Astrocyte of the hippocampus (primary cell): ENCODE measurements around the gene POLR3C.
"Not testable (repeated sequence)": the region's sequence is repeated elsewhere in the genome, so short reads cannot be mapped to it uniquely, and the experiment has no call there.

Source experiments
- DNase-seq: peaks from one replicate; pipeline ENCODE4 v3.0.0; 2011; ENCODE audit warnings: low read depth, low spot score

The POLR3C gene

DNA sequence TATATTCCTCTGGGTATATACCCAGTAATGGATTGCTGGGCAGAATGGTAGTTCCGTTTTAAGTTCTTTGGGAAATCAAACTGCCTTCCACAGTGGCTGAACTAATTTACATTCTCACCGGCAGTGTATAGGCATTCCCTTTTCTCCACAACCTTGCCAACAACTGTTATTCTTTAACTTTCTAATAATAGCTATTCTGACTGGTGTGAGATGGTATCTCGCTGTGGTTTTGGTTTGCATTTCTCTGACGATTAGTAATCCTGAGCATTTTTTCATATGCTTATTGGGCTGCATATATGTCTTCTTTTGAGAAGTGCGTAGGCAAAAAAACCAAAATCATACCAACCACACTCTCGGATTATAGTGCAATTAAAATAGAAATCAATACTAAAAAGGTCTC, 5.9 kb upstream of the POLR3C start:
- DNase-seq: peak; percentile 63

DNA sequence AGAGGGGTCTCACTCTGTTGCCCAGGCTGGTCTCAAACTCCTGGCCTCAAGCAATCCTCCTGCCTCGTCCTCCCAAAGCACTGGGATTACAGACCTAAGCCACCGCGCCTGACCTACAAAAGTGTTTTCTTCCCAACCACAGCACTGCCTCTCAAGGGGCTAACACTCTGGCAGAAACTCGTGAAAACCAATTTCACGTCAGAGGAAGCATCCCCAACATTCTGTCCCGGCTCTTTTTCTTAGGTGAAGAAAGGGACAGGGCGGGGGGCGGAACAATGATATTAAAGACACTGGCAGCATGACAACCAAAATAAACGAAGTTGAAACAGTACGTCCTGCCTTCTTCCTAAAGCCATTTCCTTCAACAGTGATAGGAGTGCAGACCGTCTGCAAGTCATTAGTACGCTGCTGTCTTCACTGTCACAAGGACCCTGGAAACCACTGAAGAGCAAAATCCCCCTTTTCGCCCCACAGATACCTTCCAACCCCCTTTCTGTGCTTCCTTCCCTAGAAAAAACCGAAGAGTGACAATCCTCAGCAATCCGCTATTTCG, 1.1 kb upstream of the POLR3C start:
- not testable (repeated sequence) for DNase-seq

- no peak for DNase-seq
Measured at GRCh38 chr1:145824499-145824842, 471 bp downstream of the POLR3C start.

DNA sequence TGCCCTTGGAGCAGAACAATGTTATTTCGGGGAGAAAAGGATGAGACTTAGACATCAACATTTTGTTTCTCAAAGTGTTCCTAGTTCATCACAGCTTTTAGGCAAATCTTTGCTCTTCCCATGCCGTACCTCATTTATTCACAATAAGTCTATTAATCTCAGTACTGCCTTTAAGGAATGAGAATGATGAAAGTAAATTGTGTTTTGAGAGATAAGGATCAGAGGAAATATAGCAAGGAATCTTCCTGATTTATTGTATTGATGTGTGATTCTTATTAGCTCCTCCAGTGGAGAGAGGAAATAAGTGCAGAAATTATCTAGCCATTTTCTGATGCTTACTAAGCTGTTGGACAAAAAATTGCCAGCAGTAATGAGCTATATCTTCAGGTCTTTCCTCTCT, 2.0 kb downstream of the POLR3C start:
- no peak for DNase-seq

- DNase-seq: no peak
Measured at GRCh38 chr1:145827966-145828365, 4.0 kb downstream of the POLR3C start.

GRCh38 chr1:145828367-145829026, 4.5 kb downstream of the POLR3C start:
- DNase-seq: no peak

- not testable (repeated sequence) for DNase-seq
Measured at GRCh38 chr1:145830810-145831209, 6.8 kb downstream of the POLR3C start.

GRCh38 chr1:145837656-145838055, 13.7 kb downstream of the POLR3C start:
- no peak for DNase-seq

DNA sequence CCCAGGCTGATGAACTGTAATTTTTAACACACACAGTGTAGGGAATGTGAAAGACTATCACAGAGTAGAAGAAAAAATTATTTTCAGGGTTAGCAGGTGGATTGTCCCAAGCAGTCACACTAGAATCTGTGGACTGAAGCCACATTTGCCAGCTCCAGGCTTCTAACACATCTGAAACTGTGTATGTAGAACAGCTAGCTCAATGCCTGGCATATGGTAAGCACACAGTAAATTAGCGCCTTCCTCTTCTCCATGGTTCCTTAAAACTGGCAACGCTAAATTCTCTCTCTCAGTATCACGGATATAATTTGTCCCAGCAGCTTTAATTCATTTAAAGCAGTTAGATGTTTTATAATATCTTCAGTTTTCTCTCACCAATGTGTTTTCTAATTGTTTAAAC, 19.0 kb downstream of the POLR3C start:
- DNase-seq: no peak

GRCh38 chr1:145845144-145845513, 21.1 kb downstream of the POLR3C start:
- no peak for DNase-seq

- DNase-seq: peak; percentile 90
Measured at GRCh38 chr1:145845514-145846161, 21.6 kb downstream of the POLR3C start, which contains the start of gene NUDT17. NUDT17 (plus strand) TSS chr1:145845630; CDS start chr1:145845641, 11 bp downstream.

- DNase-seq: peak; percentile 56
Measured at GRCh38 chr1:145846201-145846612, 22.2 kb downstream of the POLR3C start.

- no peak for DNase-seq
Measured at GRCh38 chr1:145847827-145848226, 23.8 kb downstream of the POLR3C start.

GRCh38 chr1:145849356-145850160, 25.6 kb downstream of the POLR3C start:
- peak; percentile 85 for DNase-seq

DNA sequence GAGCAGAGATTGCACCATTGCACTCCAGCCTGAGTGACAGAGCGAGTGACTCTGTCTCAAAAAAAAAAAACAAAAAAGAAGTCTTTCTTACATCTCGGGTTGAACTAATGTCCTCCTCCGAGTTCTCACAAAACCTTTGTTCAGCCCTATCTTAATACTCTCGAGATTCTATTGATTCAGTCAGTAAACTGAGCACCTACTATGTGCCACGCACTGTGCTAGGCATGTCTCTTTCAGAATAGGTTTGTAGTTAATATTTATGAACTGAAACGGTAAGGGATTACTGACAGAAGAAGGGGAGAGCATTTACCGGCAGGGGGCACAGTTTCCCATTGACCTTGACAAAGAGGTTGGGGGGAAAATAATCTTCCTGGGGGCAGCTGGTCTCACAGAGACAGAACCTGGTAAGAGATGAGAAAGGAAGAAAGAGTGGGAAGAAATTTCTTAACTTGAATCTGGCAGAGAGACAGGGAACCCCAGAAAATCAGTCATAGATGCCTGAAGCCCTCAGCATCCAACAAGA, 31.5 kb downstream of the POLR3C start:
- no peak for DNase-seq

GRCh38 chr1:145857170-145857569, 33.2 kb downstream of the POLR3C start:
- no peak for DNase-seq

GRCh38 chr1:145858238-145858900, 34.4 kb downstream of the POLR3C start:
- DNase-seq: peak; percentile 63

DNA sequence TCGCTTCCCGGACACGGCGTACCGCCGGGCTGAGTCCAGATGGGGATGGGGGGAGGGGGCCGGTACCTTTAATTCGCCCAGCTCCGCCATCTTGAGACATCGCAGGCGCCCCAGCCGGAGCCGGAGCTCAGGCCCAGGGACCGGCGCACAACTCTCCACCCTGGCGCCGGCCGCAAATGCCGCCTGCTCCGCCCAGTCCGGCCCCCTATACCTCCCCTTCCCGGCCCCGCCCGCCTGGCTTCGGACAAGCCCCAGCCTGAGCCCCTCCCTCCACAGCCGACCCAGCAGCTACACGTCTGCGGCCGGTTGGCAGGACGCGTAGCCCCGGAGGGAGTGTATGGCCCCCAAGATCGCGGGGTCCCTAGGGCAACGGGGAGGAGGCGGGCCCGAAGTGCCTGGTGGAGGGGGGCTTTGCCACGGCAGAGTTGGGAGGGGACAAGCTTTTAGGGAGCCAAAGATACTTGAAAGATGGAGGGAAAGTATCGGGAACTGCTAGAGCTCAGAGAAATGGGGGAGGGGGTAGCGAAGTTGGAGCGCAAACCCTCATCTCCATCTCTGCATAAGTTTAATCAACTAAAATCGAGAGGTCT, 35.0 kb downstream of the POLR3C start, which contains the start of gene PIAS3:
Gene PIAS3 (minus strand): TSS at position 181 of the 590 bp plus-strand sequence. CDS start 91 bp downstream, at position 90.
- DNase-seq: peak; percentile 99

GRCh38 chr1:145859491-145860023, 35.6 kb downstream of the POLR3C start:
- DNase-seq: peak; percentile 95

- no peak for DNase-seq
Measured at GRCh38 chr1:145863282-145864018, 39.5 kb downstream of the POLR3C start.
